ENCODE results near the gene COL23A1. TPM values are rescaled to one million over a fixed set of nuclear protein-coding genes. Genes with fewer than 3 reads are reported as not detected.
A peak's percentile ranks its signal among the peaks of the same experiment; 100 is the strongest.

COL23A1 gene
- total and polyA plus RNA-seq, 8 donors, result 0.06 to 0.68 (median 0.33) TPM; not detected in 2

GRCh38 chr5:178429491-178430185 lies 160.6 kb downstream of the COL23A1 start:
- no peaks in the 10 kb centered on the region for H3K36me3 ChIP-seq
- intact Hi-C loops (cut with DNase I), result no loop called here
- no peaks in the 10 kb centered on the region for H3K27me3 ChIP-seq
- TF ChIP-seq, protein P1, sequence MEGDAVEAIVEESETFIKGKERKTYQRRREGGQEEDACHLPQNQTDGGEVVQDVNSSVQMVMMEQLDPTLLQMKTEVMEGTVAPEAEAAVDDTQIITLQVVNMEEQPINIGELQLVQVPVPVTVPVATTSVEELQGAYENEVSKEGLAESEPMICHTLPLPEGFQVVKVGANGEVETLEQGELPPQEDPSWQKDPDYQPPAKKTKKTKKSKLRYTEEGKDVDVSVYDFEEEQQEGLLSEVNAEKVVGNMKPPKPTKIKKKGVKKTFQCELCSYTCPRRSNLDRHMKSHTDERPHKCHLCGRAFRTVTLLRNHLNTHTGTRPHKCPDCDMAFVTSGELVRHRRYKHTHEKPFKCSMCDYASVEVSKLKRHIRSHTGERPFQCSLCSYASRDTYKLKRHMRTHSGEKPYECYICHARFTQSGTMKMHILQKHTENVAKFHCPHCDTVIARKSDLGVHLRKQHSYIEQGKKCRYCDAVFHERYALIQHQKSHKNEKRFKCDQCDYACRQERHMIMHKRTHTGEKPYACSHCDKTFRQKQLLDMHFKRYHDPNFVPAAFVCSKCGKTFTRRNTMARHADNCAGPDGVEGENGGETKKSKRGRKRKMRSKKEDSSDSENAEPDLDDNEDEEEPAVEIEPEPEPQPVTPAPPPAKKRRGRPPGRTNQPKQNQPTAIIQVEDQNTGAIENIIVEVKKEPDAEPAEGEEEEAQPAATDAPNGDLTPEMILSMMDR (IDR thresholded peaks at IDR 0.05), result no peak
- no peaks in the 10 kb centered on the region for H3K9me3 ChIP-seq
- 66% methylated on average over 11 of the region's 11 CpGs for WGBS, 2 donors
- FAIRE-seq (no peak), DNase-seq (peak in 3 of 6 donors; percentile 28 to 49 (median 29)), ATAC-seq (peak; percentile 49 to 81 (median 73))
- H3K4me3 ChIP-seq, result no peak overlapping the region
- H3K27ac ChIP-seq, result no peak overlapping the region
- H3K4me1 ChIP-seq, result peaks cover 0 to 5% (median 3%) of the 10 kb centered on the region in 3 donors

DNA sequence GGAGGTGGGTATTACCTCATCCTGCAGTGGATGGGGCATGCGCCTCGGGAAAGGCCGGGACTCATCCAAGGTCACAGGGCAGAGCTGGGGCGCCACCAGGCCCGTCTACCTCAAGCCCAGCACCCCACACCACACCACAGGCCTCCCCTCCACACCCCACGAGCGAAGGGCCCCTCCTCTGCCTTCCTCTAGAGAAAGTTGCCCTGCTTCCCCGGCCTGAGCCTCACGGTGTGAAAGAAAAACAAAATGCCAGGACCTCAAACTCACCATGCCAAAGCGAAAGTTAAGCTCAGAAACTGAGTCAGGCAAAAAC lies 161.1 kb downstream of the COL23A1 start:
- ATAC-seq (peak in 1 of 4 donors; percentile 34), FAIRE-seq (no peak), DNase-seq (no peak)
- Histone ChIP-seq H3K4me1 (peaks cover 0 to 5% (median 3%) of the 10 kb centered on the region in 3 donors), H3K27ac (no peak overlapping the region), H3K36me3 (no peaks in the 10 kb centered on the region), H3K4me3 (no peak overlapping the region), H3K9me3 (no peaks in the 10 kb centered on the region), H3K27me3 (no peaks in the 10 kb centered on the region)
- TF ChIP-seq, protein P1 (IDR thresholded peaks at IDR 0.05), result no peak
- 75 to 76% methylated on average over 10 of the region's 10 CpGs for WGBS, 2 donors
- intact Hi-C loops (cut with DNase I), result no loop called here

GRCh38 chr5:178428341-178429155 lies 161.6 kb downstream of the COL23A1 start:
- ATAC-seq, result peak in 3 of 4 donors; percentile 54 to 57 (median 56)
- FAIRE-seq, result no peak
- no peak overlapping the region for H3K27ac ChIP-seq

GRCh38 chr5:178427576-178428197 lies 162.5 kb downstream of the COL23A1 start:
- Histone ChIP-seq H3K4me3 (no peak overlapping the region), H3K4me1 (peaks cover 0 to 5% (median 3%) of the 10 kb centered on the region in 3 donors), H3K27ac (no peak overlapping the region), H3K36me3 (no peaks in the 10 kb centered on the region), H3K27me3 (no peaks in the 10 kb centered on the region), H3K9me3 (no peaks in the 10 kb centered on the region)
- ATAC-seq (no peak), FAIRE-seq (no peak), DNase-seq (peak in 1 of 6 donors; percentile 3)
- intact Hi-C loops (cut with DNase I), result no loop called here
- TF ChIP-seq, protein P1 (IDR thresholded peaks at IDR 0.05), result no peak
- 69 to 74% methylated on average over 4 of the region's 4 CpGs for WGBS, 2 donors

More at GRCh38 chr5:178428341-178429155, 161.6 kb downstream of the COL23A1 start:
- peaks cover 0 to 5% (median 3%) of the 10 kb centered on the region in 3 donors for H3K4me1 ChIP-seq
- intact Hi-C loops (cut with DNase I), result no loop called here
- H3K9me3 ChIP-seq, result no peaks in the 10 kb centered on the region
- H3K27me3 ChIP-seq, result no peaks in the 10 kb centered on the region
- no peaks in the 10 kb centered on the region for H3K36me3 ChIP-seq
- WGBS, 2 donors, result 74 to 78% methylated on average over 20 of the region's 20 CpGs
- H3K4me3 ChIP-seq, result no peak overlapping the region
- TF ChIP-seq, protein P1 (IDR thresholded peaks at IDR 0.05), result no peak
- DNase-seq, result peak in 5 of 6 donors; percentile 4 to 61 (median 42)
